Neural progenitor cell (in vitro differentiated cells): ENCODE data around the gene HOXD4. TPM values are rescaled to one million over a fixed set of nuclear protein-coding genes. Genes with fewer than 3 reads are reported as not detected.
A peak's percentile ranks its signal among the peaks of the same experiment; 100 is the strongest.

Experiments used
- DNase-seq: peaks from one replicate; pipeline ENCODE4 v3.0.0-alpha.2; 2016; ENCODE audit warnings: low spot score
- H2AFZ ChIP-seq: fragments of 200-600 bp; sonication (generic); replicated peaks from 2 replicates; pipeline ENCODE4 v1.6.1; 2016; ENCODE audit warnings: antibody characterized with exemption
- H3F3A ChIP-seq: fragments of 200-600 bp; sonication (generic); 2 replicates; pipeline ENCODE4 v1.6.1; 2016; ENCODE audit warnings: antibody characterized with exemption, low read depth
- H3K27ac ChIP-seq: fragments of 200-600 bp; sonication (generic); 2 replicates; pipeline ENCODE4 v1.5.1; 2016; ENCODE audit warnings: mild to moderate bottlenecking
- H3K27me3 ChIP-seq: fragments of 200-600 bp; sonication (generic); 2 replicates; pipeline ENCODE4 v1.6.1; 2016; ENCODE audit warnings: mild to moderate bottlenecking, moderate library complexity
- H3K36me3 ChIP-seq: fragments of 200-600 bp; sonication (generic); 2 replicates; pipeline ENCODE4 v1.5.1; 2016
- H3K4me1 ChIP-seq: fragments of 200-600 bp; sonication (generic); 2 replicates; pipeline ENCODE4 v1.6.1; 2016; ENCODE audit warnings: mixed run types
- H3K4me2 ChIP-seq: fragments of 200-600 bp; sonication (generic); 2 replicates; pipeline ENCODE4 v1.6.1; 2016
- H3K4me3 ChIP-seq: fragments of 200-600 bp; sonication (generic); 2 replicates; pipeline ENCODE4 v1.5.1; 2016
- H3K79me2 ChIP-seq: fragments of 200-600 bp; sonication (generic); 2 replicates; pipeline ENCODE4 v1.6.1; 2016; ENCODE audit warnings: low read depth
- H3K9ac ChIP-seq: fragments of 200-600 bp; sonication (generic); 2 replicates; pipeline ENCODE4 v1.6.1; 2016
- H3K9me3 ChIP-seq: fragments of 200-600 bp; sonication (generic); 2 replicates; pipeline ENCODE4 v1.5.1; 2016; ENCODE audit warnings: low read depth
- H4K20me1 ChIP-seq: fragments of 200-600 bp; sonication (generic); 2 replicates; pipeline ENCODE4 v1.6.1; 2016; ENCODE audit warnings: low read depth
- H3K27ac Mint-ChIP-seq: 3 replicates; pipeline ENCODE4 v1.8.0; 2021; ENCODE audit warnings: mixed read lengths
- H3K27me3 Mint-ChIP-seq: 2 replicates; pipeline ENCODE4 v1.8.0; 2022; ENCODE audit warnings: low read depth, mild to moderate bottlenecking, inconsistent platforms, moderate library complexity, mixed read lengths; ENCODE audit not compliant: insufficient read depth
- H3K36me3 Mint-ChIP-seq: 3 replicates; pipeline ENCODE4 v1.8.0; 2021; ENCODE audit warnings: mixed read lengths
- H3K4me1 Mint-ChIP-seq: 3 replicates; pipeline ENCODE4 v1.8.0; 2021; ENCODE audit warnings: mixed read lengths
- H3K4me3 Mint-ChIP-seq: 3 replicates; pipeline ENCODE4 v1.8.0; 2021; ENCODE audit warnings: mild to moderate bottlenecking, moderate library complexity, mixed read lengths
- H3K9me3 Mint-ChIP-seq: 3 replicates; pipeline ENCODE4 v1.8.0; 2020; ENCODE audit warnings: mixed read lengths
- EZH2 ChIP-seq: fragments of 200-600 bp; sonication (generic); IDR thresholded peaks from 2 replicates; pipeline ENCODE4 v1.6.1; 2017; ENCODE audit warnings: antibody characterized with exemption, mild to moderate bottlenecking, moderate library complexity
- EZH2phosphoT487 ChIP-seq: fragments of 200-600 bp; sonication (generic); IDR thresholded peaks from 2 replicates; pipeline ENCODE4 v1.6.1; 2017; ENCODE audit warnings: antibody characterized with exemption
- total RNA-seq: library from RNA; depleted of rRNA; stranded (reverse); fragments of >200 nt; gene quantifications from 2 replicates; pipeline ENCODE4 v1.2.3, GENCODE V29; 2015; ENCODE audit warnings: low replicate concordance
- TF ChIP-seq, protein P1 (sequence below): fragments of 200-600 bp; sonication (generic); IDR thresholded peaks from 2 replicates; pipeline ENCODE4 v1.5.1; 2017; ENCODE audit warnings: antibody characterized with exemption, mild to moderate bottlenecking

Gene HOXD4
- total RNA-seq, 1 donor from 2014 or later, result not detected

DNA sequence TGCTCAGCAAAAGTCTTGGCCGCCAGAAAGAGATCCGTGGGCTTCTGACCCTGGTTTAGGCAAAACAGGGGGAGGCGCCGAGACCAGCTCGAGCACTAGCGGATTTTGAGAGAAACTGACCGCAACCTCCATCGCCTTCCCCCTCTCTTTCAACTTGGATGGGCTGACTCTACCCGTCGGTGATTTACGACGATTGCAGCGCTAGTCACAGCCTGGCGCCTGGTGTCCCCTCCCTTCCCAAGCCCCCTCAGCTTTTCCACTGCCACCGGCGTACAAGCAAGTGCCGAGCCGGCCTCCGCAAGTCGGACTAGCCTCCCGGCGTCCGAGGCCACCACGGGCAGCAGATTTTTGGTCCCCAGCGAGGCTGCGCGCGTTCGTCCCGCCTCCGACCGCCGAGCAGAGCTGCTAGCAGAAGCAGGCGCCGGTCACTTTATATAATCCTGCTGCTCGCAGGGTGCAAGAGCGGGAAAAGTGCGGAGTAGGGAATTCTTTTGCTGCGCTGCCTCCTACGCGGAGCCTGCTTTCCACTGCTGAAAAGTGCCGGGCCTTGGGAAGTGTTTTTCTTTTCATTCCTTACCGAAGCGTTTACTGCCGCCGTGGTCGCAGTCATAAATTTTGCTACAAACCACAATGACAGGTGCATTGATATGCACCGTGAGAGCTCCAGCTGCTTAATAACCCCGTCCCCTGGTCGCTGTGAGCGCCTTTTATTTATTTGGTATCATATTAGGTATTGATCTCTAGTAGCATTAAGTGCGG, 13.4 kb downstream of the HOXD4 start:
- TF ChIP-seq EZH2 (peak; percentile 100), EZH2phosphoT487 (peak; percentile 99)
- TF ChIP-seq, protein P1, sequence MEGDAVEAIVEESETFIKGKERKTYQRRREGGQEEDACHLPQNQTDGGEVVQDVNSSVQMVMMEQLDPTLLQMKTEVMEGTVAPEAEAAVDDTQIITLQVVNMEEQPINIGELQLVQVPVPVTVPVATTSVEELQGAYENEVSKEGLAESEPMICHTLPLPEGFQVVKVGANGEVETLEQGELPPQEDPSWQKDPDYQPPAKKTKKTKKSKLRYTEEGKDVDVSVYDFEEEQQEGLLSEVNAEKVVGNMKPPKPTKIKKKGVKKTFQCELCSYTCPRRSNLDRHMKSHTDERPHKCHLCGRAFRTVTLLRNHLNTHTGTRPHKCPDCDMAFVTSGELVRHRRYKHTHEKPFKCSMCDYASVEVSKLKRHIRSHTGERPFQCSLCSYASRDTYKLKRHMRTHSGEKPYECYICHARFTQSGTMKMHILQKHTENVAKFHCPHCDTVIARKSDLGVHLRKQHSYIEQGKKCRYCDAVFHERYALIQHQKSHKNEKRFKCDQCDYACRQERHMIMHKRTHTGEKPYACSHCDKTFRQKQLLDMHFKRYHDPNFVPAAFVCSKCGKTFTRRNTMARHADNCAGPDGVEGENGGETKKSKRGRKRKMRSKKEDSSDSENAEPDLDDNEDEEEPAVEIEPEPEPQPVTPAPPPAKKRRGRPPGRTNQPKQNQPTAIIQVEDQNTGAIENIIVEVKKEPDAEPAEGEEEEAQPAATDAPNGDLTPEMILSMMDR, result no peak
- Mint-ChIP-seq H3K36me3 (no peaks in the 10 kb centered on the region), H3K4me3 (peak overlapping the region; percentile 55), H3K9me3 (peaks cover 14% of the 10 kb centered on the region), H3K4me1 (no peaks in the 10 kb centered on the region), H3K27me3 (peaks cover 89% of the 10 kb centered on the region), H3K27ac (no peak overlapping the region)
- no peaks in the 10 kb centered on the region for H3K79me2 ChIP-seq
- DNase-seq, result peak; percentile 53
- no peak overlapping the region for H3K9ac ChIP-seq
- no peak overlapping the region for H3K4me3 ChIP-seq
- H3K36me3 ChIP-seq, result no peaks in the 10 kb centered on the region
- H3K4me2 ChIP-seq, result peak overlapping the region; percentile 15
- peaks cover 91% of the 10 kb centered on the region for H4K20me1 ChIP-seq
- H2AFZ ChIP-seq, result no peak overlapping the region
- H3K27me3 ChIP-seq, result peaks cover 100% of the 10 kb centered on the region
- H3K27ac ChIP-seq, result no peak overlapping the region
- no peaks in the 10 kb centered on the region for H3K4me1 ChIP-seq
- H3F3A ChIP-seq, result no peaks in the 10 kb centered on the region
- H3K9me3 ChIP-seq, result no peaks in the 10 kb centered on the region

DNA sequence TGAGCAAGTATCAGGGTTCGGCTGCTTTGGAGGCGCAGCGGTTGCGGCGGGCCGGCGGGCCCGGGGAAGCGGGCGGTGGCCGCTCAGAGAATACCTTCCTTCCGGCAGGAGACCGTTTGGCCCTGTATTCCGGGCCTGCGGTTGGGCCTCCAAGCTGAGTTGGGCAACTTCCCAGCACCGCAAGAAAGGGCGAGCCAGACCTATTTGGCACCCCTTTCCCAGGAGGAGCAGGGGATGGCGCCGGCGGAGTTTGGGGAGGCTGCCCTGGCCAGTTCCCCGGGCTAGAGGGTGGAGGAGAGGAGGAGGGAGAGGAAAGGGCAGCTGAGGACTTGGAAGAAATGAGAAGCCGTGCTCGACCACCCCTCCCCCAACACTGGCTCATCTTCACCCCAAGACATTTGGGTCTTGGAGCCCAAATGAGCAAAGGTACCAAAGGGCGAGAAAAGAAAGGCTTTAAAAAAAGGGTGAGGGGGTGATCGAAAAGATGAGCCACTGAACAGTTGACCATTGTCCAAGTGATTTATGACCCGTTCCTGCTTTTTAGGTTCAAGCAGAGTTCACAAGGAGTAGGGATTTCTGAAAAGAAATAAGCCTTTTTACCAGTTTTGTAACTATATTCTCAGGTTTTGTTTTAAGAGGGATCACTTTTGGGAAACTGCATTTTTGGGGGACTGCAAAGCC, 14.2 kb downstream of the HOXD4 start:
- no peaks in the 10 kb centered on the region for H3K9me3 ChIP-seq
- H3K4me1 ChIP-seq, result no peaks in the 10 kb centered on the region
- no peaks in the 10 kb centered on the region for H3F3A ChIP-seq
- H2AFZ ChIP-seq, result no peak overlapping the region
- peaks cover 100% of the 10 kb centered on the region for H3K27me3 ChIP-seq
- Mint-ChIP-seq H3K27ac (no peak overlapping the region), H3K4me1 (no peaks in the 10 kb centered on the region), H3K4me3 (peak overlapping the region; percentile 55), H3K36me3 (no peaks in the 10 kb centered on the region), H3K9me3 (peaks cover 14% of the 10 kb centered on the region), H3K27me3 (peaks cover 87% of the 10 kb centered on the region)
- no peak overlapping the region for H3K4me3 ChIP-seq
- DNase-seq, result peak; percentile 37
- H3K27ac ChIP-seq, result no peak overlapping the region
- H3K9ac ChIP-seq, result no peak overlapping the region
- H3K79me2 ChIP-seq, result no peaks in the 10 kb centered on the region
- H3K36me3 ChIP-seq, result no peaks in the 10 kb centered on the region
- H4K20me1 ChIP-seq, result peaks cover 90% of the 10 kb centered on the region
- TF ChIP-seq, protein P1, result no peak
- TF ChIP-seq EZH2phosphoT487, result peak; percentile 80
- peak; percentile 99 for TF ChIP-seq EZH2
- no peak overlapping the region for H3K4me2 ChIP-seq

DNA sequence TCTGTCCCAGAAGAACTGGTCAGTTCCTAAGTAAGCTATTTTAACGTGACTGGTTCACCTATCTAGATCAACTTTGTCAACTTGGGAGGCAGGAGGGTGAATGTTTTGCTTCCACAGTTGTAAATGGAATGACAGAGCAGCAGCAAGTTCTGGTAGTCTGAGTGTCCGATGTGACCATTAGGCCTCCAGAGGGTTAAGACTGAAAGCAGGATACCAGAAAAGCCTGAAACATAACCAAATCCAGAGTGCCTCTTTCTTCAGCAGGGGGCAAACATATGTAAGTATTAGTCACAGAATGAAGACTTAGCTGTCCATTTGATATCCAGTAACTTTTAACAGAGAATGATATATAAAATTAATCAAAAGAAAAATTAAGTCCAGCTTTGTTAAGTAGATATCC, 14.9 kb downstream of the HOXD4 start:
- Histone ChIP-seq H3K9me3 (no peaks in the 10 kb centered on the region), H3K79me2 (no peaks in the 10 kb centered on the region), H2AFZ (no peak overlapping the region), H3K27me3 (peaks cover 100% of the 10 kb centered on the region), H3K9ac (no peak overlapping the region), H3K36me3 (no peaks in the 10 kb centered on the region), H3F3A (no peaks in the 10 kb centered on the region), H3K4me2 (no peak overlapping the region), H3K4me3 (no peak overlapping the region), H3K27ac (no peak overlapping the region), H3K4me1 (no peaks in the 10 kb centered on the region), H4K20me1 (peaks cover 91% of the 10 kb centered on the region)
- no peak for DNase-seq
- Mint-ChIP-seq H3K9me3 (peaks cover 14% of the 10 kb centered on the region), H3K27me3 (peaks cover 87% of the 10 kb centered on the region), H3K36me3 (no peaks in the 10 kb centered on the region), H3K4me1 (no peaks in the 10 kb centered on the region), H3K27ac (no peak overlapping the region), H3K4me3 (no peak overlapping the region)
- TF ChIP-seq EZH2phosphoT487, result no peak
- TF ChIP-seq EZH2, result no peak
- TF ChIP-seq, protein P1, result no peak
